OCI-LY1 (cell line): ENCODE measurements around the gene CCDC88B.

ENCODE experiments used
- CTCF ChIP-seq: fragments of 200-600 bp; sonication (generic), shearing (Covaris generic); IDR thresholded peaks from 2 replicates; pipeline ENCODE4 v1.5.1; 2017; ENCODE audit warnings: mild to moderate bottlenecking, antibody characterized with exemption, low read length, moderate library complexity, mixed read lengths
- EZH2 ChIP-seq: fragments of 200-600 bp; sonication (generic), shearing (Covaris generic); IDR thresholded peaks from 2 replicates; pipeline ENCODE4 v1.8.0; 2017; ENCODE audit warnings: borderline replicate concordance, mixed run types, mild to moderate bottlenecking, antibody characterized with exemption, low read length, moderate library complexity, mixed read lengths

- no peak for TF ChIP-seq CTCF
- TF ChIP-seq EZH2: no peak
These were observed 66.4 kb downstream of the CCDC88B start for GRCh38 chr11:64406221-64406946.
